ENCODE data around the gene SLC35F3. TPM values are rescaled to one million over a fixed set of nuclear protein-coding genes. Genes with fewer than 3 reads are reported as not detected.

SLC35F3 gene
- total RNA-seq, 2 experiments from 2014 or later = 0.86 to 1.8 TPM

DNA sequence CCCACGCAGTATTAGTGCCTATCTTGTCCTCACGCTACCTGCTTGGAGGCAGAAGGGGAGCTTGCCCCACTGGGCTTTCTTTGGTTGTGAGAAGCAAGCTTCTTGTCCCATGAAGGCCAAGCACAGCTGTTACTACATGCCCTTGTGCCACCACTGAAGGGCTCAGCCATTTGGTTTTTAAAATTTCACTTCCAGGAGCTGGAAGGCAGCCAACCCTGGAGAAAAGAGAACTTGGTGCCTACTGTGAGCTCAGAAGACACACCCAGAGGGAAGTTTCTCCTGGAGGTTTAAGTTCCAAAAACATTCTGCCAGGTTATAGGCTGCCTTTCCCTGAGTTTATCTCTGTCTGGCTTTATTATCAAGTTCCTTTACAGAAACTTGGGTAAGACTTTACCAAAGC lies 187.4 kb downstream of the SLC35F3 start:
- Mint-ChIP-seq H3K4me1 (no peaks in the 10 kb centered on the region), H3K27ac (no peak overlapping the region), H3K27me3 (peaks cover 9% of the 10 kb centered on the region), H3K36me3 (ENCODE audit: low read depth) (no peaks in the 10 kb centered on the region), H3K9me3 (ENCODE audit: low read depth) (no peaks in the 10 kb centered on the region), H3K4me3 (no peak overlapping the region)
- no peak for DNase-seq
- intact Hi-C loops (cut with DNase I, micrococcal nuclease) = no loop called here
- ChIA-PET POLR2A (no interaction called here), CTCF (no interaction called here)
- ATAC-seq = no peak

DNA sequence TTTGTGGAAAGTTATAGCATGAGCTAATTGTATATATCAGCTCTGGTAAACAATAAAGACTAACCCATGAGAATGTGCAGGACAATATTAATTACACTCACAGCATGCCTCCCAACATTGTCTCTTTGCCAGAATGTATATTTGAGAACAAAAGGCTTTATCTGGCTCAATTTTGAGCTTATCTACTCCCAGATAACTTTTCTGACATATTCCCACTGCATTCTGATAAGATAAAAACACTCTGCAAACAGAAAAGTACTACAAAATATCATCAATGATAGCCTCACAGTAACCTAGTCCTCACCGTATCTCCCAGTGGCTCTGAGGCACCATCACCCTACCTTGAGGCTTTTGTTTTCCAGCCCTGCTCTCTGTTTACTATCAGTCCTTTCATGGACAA lies 188.6 kb downstream of the SLC35F3 start:
- intact Hi-C loops (cut with DNase I, micrococcal nuclease) = no loop called here
- no peak for DNase-seq
- ChIA-PET CTCF (no interaction called here), POLR2A (no interaction called here)
- H3K9me3 Mint-ChIP-seq (ENCODE audit: low read depth) = no peaks in the 10 kb centered on the region
- no peaks in the 10 kb centered on the region for H3K36me3 Mint-ChIP-seq (ENCODE audit: low read depth)
- no peaks in the 10 kb centered on the region for H3K4me1 Mint-ChIP-seq
- no peak overlapping the region for H3K27ac Mint-ChIP-seq
- peaks cover 6% of the 10 kb centered on the region for H3K27me3 Mint-ChIP-seq
- ATAC-seq = no peak
- H3K4me3 Mint-ChIP-seq = no peak overlapping the region

GRCh38 chr1:234093741-234094140 lies 189.3 kb downstream of the SLC35F3 start:
- Mint-ChIP-seq H3K27ac (no peak overlapping the region), H3K4me1 (no peaks in the 10 kb centered on the region), H3K4me3 (no peak overlapping the region), H3K27me3 (peaks cover 6% of the 10 kb centered on the region), H3K9me3 (ENCODE audit: low read depth) (no peaks in the 10 kb centered on the region), H3K36me3 (ENCODE audit: low read depth) (no peaks in the 10 kb centered on the region)
- DNase-seq = no peak
- ChIA-PET POLR2A (no interaction called here), CTCF (no interaction called here)
- intact Hi-C loops (cut with DNase I, micrococcal nuclease) = no loop called here
- no peak for ATAC-seq

DNA sequence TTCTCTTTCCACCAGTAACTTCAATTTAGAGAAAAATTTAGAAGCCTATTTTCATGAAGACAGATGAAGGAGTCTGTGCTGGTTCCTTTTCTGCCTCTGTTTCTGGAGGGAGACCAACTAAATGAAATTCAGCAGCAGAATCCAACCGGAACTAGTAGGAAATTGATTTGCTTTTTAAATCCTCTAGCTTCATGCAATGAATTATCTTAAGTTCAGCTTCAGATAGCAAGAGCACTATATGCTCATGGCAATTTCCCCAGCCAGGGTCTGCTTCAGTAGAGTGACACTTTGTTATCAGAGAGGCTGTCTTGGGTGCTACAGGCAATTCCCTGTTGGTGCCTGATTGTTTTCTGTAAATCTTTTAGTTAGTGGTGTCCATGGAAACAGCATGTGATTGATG lies 189.7 kb downstream of the SLC35F3 start:
- no peak for ATAC-seq
- H3K27ac Mint-ChIP-seq = no peak overlapping the region
- H3K36me3 Mint-ChIP-seq (ENCODE audit: low read depth) = no peaks in the 10 kb centered on the region
- POLR2A ChIA-PET = no interaction called here
- intact Hi-C loops (cut with DNase I, micrococcal nuclease) = no loop called here
- CTCF ChIA-PET = no interaction called here
- peaks cover 5% of the 10 kb centered on the region for H3K27me3 Mint-ChIP-seq
- no peaks in the 10 kb centered on the region for H3K4me1 Mint-ChIP-seq
- no peaks in the 10 kb centered on the region for H3K9me3 Mint-ChIP-seq (ENCODE audit: low read depth)
- DNase-seq = no peak
- no peak overlapping the region for H3K4me3 Mint-ChIP-seq

DNA sequence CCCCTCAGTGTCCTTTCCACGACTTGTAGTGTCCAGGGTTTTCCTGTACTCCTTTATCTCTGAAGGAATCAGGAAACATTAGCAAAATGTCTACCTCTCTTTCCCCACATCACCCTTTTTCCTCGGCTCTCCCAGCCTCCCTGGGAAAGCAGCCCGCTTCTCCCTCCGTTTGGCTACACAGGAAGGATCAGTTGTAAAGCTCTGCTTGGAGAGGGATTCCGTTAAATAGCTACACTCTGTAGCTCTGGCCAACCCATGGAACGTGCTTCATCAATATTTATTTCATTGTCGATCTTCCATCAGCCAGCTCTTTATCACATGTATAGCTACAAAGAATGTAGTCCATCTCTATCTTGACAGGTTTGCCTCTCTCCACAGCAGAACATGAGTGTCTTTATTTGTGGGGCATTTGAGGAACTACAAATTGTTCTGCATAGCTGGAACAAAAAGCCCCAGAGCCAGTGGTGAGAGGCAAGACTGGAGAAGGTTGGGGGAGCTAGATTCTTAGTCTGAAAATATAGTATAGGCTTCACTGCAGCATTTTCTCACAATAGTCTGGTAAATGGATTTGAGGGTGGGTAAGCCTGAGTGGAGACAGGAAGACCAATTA lies 191.8 kb downstream of the SLC35F3 start:
- DNase-seq (no peak), ATAC-seq (no peak)
- intact Hi-C loops (cut with DNase I, micrococcal nuclease) = no loop called here
- Mint-ChIP-seq H3K4me1 (no peaks in the 10 kb centered on the region), H3K27ac (no peak overlapping the region), H3K36me3 (ENCODE audit: low read depth) (no peaks in the 10 kb centered on the region), H3K27me3 (peaks cover 4% of the 10 kb centered on the region), H3K9me3 (ENCODE audit: low read depth) (no peaks in the 10 kb centered on the region), H3K4me3 (no peak overlapping the region)
- POLR2A ChIA-PET = no interaction called here
- CTCF ChIA-PET = no interaction called here

GRCh38 chr1:234102583-234102982 lies 198.1 kb downstream of the SLC35F3 start:
- DNase-seq (no peak), ATAC-seq (no peak)
- Mint-ChIP-seq H3K36me3 (ENCODE audit: low read depth) (no peaks in the 10 kb centered on the region), H3K4me1 (no peaks in the 10 kb centered on the region), H3K27me3 (peaks cover 21% of the 10 kb centered on the region), H3K27ac (no peak overlapping the region), H3K4me3 (no peak overlapping the region), H3K9me3 (ENCODE audit: low read depth) (no peaks in the 10 kb centered on the region)
- intact Hi-C loops (cut with DNase I, micrococcal nuclease) = no loop called here
- POLR2A ChIA-PET = no interaction called here
- CTCF ChIA-PET = interaction anchor here (1.1 kb wide), 1 partner anchor 12 kb away, joined by 3 read pairs; no protein-coding TSS in a partner anchor

DNA sequence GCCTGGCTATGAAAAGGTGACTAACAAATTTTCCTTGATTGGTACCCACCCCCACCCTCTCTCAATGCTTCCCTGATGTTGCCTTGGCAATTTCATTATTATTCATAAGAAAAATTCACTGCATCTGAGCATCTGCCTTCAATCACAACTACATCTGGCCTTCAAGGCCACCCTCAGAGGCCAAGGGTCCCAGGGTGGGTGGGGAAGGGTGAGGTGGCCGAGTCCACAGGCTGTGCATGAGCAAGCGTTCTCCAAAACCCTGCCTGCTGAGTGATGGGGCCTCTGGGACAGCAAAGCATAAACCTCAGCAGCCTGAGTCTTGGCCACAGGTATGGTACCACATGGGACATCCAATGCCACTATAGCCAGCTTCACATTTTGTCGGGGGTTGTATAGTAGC lies 198.7 kb downstream of the SLC35F3 start:
- DNase-seq (no peak), ATAC-seq (no peak)
- H3K36me3 Mint-ChIP-seq (ENCODE audit: low read depth) = no peaks in the 10 kb centered on the region
- H3K4me3 Mint-ChIP-seq = no peak overlapping the region
- POLR2A ChIA-PET = no interaction called here
- intact Hi-C loops (cut with DNase I, micrococcal nuclease) = no loop called here
- H3K27me3 Mint-ChIP-seq = peaks cover 21% of the 10 kb centered on the region
- no peaks in the 10 kb centered on the region for H3K4me1 Mint-ChIP-seq
- CTCF ChIA-PET = no interaction called here
- no peaks in the 10 kb centered on the region for H3K9me3 Mint-ChIP-seq (ENCODE audit: low read depth)
- H3K27ac Mint-ChIP-seq = no peak overlapping the region

DNA sequence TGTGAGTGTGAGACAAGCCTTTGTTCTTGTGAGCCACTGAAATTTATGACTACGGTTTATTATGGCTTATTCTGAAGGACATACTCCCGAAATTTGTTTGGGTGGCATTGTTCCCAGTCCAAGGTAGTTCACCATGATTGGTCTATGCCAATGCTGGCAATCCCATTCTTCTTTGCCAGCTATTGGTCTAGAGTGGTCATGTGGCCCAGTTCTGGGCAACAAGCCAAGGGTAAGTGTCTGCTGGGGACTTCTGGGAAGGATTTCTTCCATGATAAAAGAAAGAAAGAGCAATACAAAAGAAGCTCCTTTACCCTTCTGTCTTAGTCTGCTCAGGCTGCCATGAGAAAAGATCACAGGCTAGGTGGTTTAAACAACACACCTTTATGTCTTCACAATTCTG lies 201.6 kb downstream of the SLC35F3 start:
- intact Hi-C loops (cut with DNase I, micrococcal nuclease) = no loop called here
- Mint-ChIP-seq H3K36me3 (ENCODE audit: low read depth) (no peaks in the 10 kb centered on the region), H3K4me1 (no peaks in the 10 kb centered on the region), H3K27ac (no peak overlapping the region), H3K27me3 (peaks cover 25% of the 10 kb centered on the region), H3K9me3 (ENCODE audit: low read depth) (no peaks in the 10 kb centered on the region), H3K4me3 (no peak overlapping the region)
- no peak for DNase-seq
- POLR2A ChIA-PET = no interaction called here
- CTCF ChIA-PET = interaction anchor here (0.7 to 1.4 kb wide), 2 partner anchors 13 to 188 kb away, joined by 3 read pairs; no protein-coding TSS in a partner anchor
- ATAC-seq = no peak

DNA sequence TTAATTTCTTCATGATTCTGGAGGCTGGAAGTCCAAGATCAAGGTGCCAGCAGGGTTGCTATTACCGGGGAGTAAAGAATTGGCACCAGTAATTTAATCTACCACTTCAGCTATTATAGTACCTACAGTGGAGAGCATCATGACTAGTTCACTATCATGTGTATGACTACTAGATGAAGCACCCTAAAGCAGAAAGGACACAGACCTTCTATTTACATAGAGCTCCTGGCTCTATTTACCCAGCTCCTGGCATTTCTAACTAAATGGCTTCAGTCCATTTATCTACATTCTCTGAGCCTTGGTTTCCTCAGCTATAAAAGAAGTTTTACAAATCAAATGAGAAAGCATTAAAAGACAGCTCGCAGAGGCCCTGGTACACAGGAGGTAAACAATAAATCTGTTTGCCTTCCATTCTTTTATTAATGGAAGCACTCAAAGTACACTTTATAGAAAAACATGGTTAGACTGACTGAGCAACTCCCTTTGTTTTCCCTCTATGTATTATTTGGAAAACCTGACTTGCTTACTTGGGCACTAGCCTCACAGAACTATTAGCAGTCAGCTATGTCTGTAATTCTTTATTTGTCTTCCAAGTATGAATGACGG lies 203.0 kb downstream of the SLC35F3 start:
- peaks cover 11% of the 10 kb centered on the region for H3K27me3 Mint-ChIP-seq
- no peaks in the 10 kb centered on the region for H3K9me3 Mint-ChIP-seq (ENCODE audit: low read depth)
- H3K4me1 Mint-ChIP-seq = no peaks in the 10 kb centered on the region
- POLR2A ChIA-PET = no interaction called here
- H3K36me3 Mint-ChIP-seq (ENCODE audit: low read depth) = no peaks in the 10 kb centered on the region
- intact Hi-C loops (cut with DNase I, micrococcal nuclease) = no loop called here
- CTCF ChIA-PET = interaction anchor here (0.6 to 1.2 kb wide), 2 partner anchors 9 to 1381 kb away, joined by 3 to 5 read pairs; no protein-coding TSS in a partner anchor
- H3K27ac Mint-ChIP-seq = no peak overlapping the region
- DNase-seq = no peak
- ATAC-seq = no peak
- H3K4me3 Mint-ChIP-seq = no peak overlapping the region

DNA sequence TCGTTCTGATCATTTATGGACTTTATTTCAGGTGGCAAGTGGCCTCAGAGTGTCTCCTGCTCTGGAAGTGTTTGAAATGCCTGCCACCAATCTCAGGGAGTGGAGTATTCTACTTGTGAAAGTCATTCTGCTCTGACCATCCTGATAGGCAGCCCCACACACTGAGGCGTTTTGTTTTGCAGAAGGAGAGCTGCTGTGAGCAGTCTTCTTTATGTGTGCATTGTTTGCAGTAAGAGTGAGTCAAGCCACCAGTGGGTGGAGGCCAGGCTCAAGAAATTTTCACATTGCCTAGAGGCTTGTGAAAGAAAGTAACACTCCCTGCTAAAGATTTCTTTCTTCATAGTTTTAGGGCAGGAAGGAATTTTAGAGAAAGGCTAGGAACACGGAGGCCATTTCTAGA lies 204.4 kb downstream of the SLC35F3 start:
- POLR2A ChIA-PET = no interaction called here
- H3K4me1 Mint-ChIP-seq = no peaks in the 10 kb centered on the region
- ATAC-seq (no peak), DNase-seq (no peak)
- H3K9me3 Mint-ChIP-seq (ENCODE audit: low read depth) = no peaks in the 10 kb centered on the region
- CTCF ChIA-PET = interaction anchor here (1.5 kb wide), 1 partner anchor 201 kb away, joined by 9 read pairs; no protein-coding TSS in a partner anchor
- intact Hi-C loops (cut with DNase I, micrococcal nuclease) = no loop called here
- H3K27ac Mint-ChIP-seq = no peak overlapping the region
- H3K36me3 Mint-ChIP-seq (ENCODE audit: low read depth) = no peaks in the 10 kb centered on the region
- H3K4me3 Mint-ChIP-seq = no peak overlapping the region
- peaks cover 5% of the 10 kb centered on the region for H3K27me3 Mint-ChIP-seq

- H3K9me3 Mint-ChIP-seq (ENCODE audit: low read depth) = no peaks in the 10 kb centered on the region
- no peak overlapping the region for H3K27ac Mint-ChIP-seq
- H3K36me3 Mint-ChIP-seq (ENCODE audit: low read depth) = no peaks in the 10 kb centered on the region
- intact Hi-C loops (cut with DNase I, micrococcal nuclease) = loop anchor here in 1 of 2 experiments (10.0 kb wide), 1 partner anchor 985 kb away; no protein-coding TSS in a partner anchor
- ChIA-PET POLR2A (no interaction called here), CTCF (interaction anchor here (1.5 kb wide), 1 partner anchor 200 kb away, joined by 9 read pairs; no protein-coding TSS in a partner anchor)
- peaks cover 7% of the 10 kb centered on the region for H3K27me3 Mint-ChIP-seq
- ATAC-seq = no peak
- no peak for DNase-seq
- H3K4me1 Mint-ChIP-seq = peaks cover 2% of the 10 kb centered on the region
- no peak overlapping the region for H3K4me3 Mint-ChIP-seq
Measured at GRCh38 chr1:234109840-234110239, 205.4 kb downstream of the SLC35F3 start.

GRCh38 chr1:234111458-234112142 lies 207.1 kb downstream of the SLC35F3 start:
- Mint-ChIP-seq H3K27me3 (peaks cover 13% of the 10 kb centered on the region), H3K36me3 (ENCODE audit: low read depth) (no peaks in the 10 kb centered on the region), H3K9me3 (ENCODE audit: low read depth) (no peaks in the 10 kb centered on the region), H3K4me1 (peaks cover 5% of the 10 kb centered on the region), H3K27ac (no peak overlapping the region), H3K4me3 (no peak overlapping the region)
- POLR2A ChIA-PET = no interaction called here
- CTCF ChIA-PET = interaction anchor here (0.6 to 2.1 kb wide), 3 partner anchors 10 to 16 kb away, joined by 3 to 4 read pairs (median 4); no protein-coding TSS in a partner anchor
- ATAC-seq (no peak), DNase-seq (no peak)
- intact Hi-C loops (cut with DNase I, micrococcal nuclease) = loop anchor here in 1 of 2 experiments (10.0 kb wide), 1 partner anchor 983 kb away; no protein-coding TSS in a partner anchor
